Activated CD8-positive, alpha-beta memory T cell treated with anti-CD3 and anti-CD28 coated beads for 36 hours (primary cell): ENCODE data around the gene FBXO36. TPM values are rescaled to one million over a fixed set of nuclear protein-coding genes. Genes with fewer than 3 reads are reported as not detected.
"Not testable (repeated sequence)": the region's sequence is repeated elsewhere in the genome, so short reads cannot be mapped to it uniquely, and the experiment has no call there.

Experiments used
- CTCF ChIA-PET: fragments of 350-600 bp; sonication (Branson Sonifier 250); formaldehyde crosslinking; loops from one replicate; lab custom pipeline; 2021; ENCODE audit warnings: antibody characterized with exemption; lab: Charles Lee
- POLR2A ChIA-PET: fragments of 350-600 bp; sonication (Branson Sonifier 250); formaldehyde crosslinking; loops from one replicate; lab custom pipeline; 2021; ENCODE audit warnings: antibody characterized with exemption; lab: Charles Lee
- total RNA-seq, 2 experiments: library from RNA; stranded (reverse); gene quantifications; one replicate each; pipeline ENCODE4 v1.2.3, GENCODE V29; 2021

FBXO36 gene
- total RNA-seq, 2 experiments from 2014 or later = 0.82 to 1.0 TPM

- POLR2A ChIA-PET = no interaction called here
- CTCF ChIA-PET = no interaction called here
These were observed 16.7 kb upstream of the FBXO36 start for GRCh38 chr2:229905601-229906000.

GRCh38 chr2:229909090-229909489 lies 13.2 kb upstream of the FBXO36 start:
- CTCF ChIA-PET = no interaction called here
- POLR2A ChIA-PET = no interaction called here

GRCh38 chr2:229910147-229910831 lies 12.0 kb upstream of the FBXO36 start:
- POLR2A ChIA-PET = no interaction called here
- CTCF ChIA-PET = interaction anchor here (2.0 kb wide), 1 partner anchor 10 kb away, joined by 6 read pairs; no protein-coding TSS in a partner anchor

GRCh38 chr2:229910832-229911412 lies 11.4 kb upstream of the FBXO36 start:
- ChIA-PET POLR2A (interaction anchor here (0.6 kb wide), 1 partner anchor 10 kb away, joined by 5 read pairs; no protein-coding TSS in a partner anchor), CTCF (interaction anchor here (0.6 to 2.0 kb wide), 4 partner anchors 10 to 21 kb away, joined by 3 to 6 read pairs (median 4); no protein-coding TSS in a partner anchor)

- ChIA-PET CTCF (no interaction called here), POLR2A (no interaction called here)
These were observed 8.1 kb upstream of the FBXO36 start for GRCh38 chr2:229914171-229914570.

GRCh38 chr2:229917793-229918192 lies 4.5 kb upstream of the FBXO36 start:
- CTCF ChIA-PET = no interaction called here
- POLR2A ChIA-PET = no interaction called here

- POLR2A ChIA-PET = no interaction called here
These were observed 2.2 kb upstream of the FBXO36 start for GRCh38 chr2:229920011-229920641.

GRCh38 chr2:229921101-229921891 lies 1.0 kb upstream of the FBXO36 start:
- ChIA-PET POLR2A (interaction anchor here (0.6 to 1.8 kb wide), 6 partner anchors 10 to 673 kb away, joined by 3 to 9 read pairs (median 4); no protein-coding TSS in a partner anchor), CTCF (interaction anchor here (0.7 to 1.7 kb wide), 3 partner anchors 120 to 239 kb away, joined by 4 to 5 read pairs (median 4); no protein-coding TSS in a partner anchor)

More at GRCh38 chr2:229920011-229920641, 2.2 kb upstream of the FBXO36 start:
- CTCF ChIA-PET = interaction anchor here (1.7 kb wide), 1 partner anchor 119 kb away, joined by 4 read pairs; no protein-coding TSS in a partner anchor

GRCh38 chr2:229921892-229922448 lies 333 bp upstream of the FBXO36 start, which contains the start of gene TRIP12:
Gene TRIP12, minus strand, starts transcription at chr2:229922009. Its CDS starts 41,930 bp downstream, at chr2:229880079.
- POLR2A ChIA-PET = interaction anchor here (0.6 to 1.8 kb wide), 6 partner anchors 11 to 672 kb away, joined by 3 to 9 read pairs (median 4); no protein-coding TSS in a partner anchor

GRCh38 chr2:229924541-229924940 lies 2.2 kb downstream of the FBXO36 start:
- POLR2A ChIA-PET, CTCF ChIA-PET: not testable (repeated sequence)

More at GRCh38 chr2:229921892-229922448, 333 bp upstream of the FBXO36 start, which contains the start of gene TRIP12:
- CTCF ChIA-PET = interaction anchor here (0.7 to 1.7 kb wide), 3 partner anchors 121 to 238 kb away, joined by 4 to 5 read pairs (median 4); no protein-coding TSS in a partner anchor

- ChIA-PET CTCF (no interaction called here), POLR2A (no interaction called here)
These were observed 2.9 kb downstream of the FBXO36 start for GRCh38 chr2:229925201-229925600.

- ChIA-PET POLR2A (no interaction called here), CTCF (interaction anchor here (1.4 kb wide), 1 partner anchor 139 kb away, joined by 3 read pairs; no protein-coding TSS in a partner anchor)
These were observed 5.6 kb downstream of the FBXO36 start for GRCh38 chr2:229927817-229928321.

- POLR2A ChIA-PET = no interaction called here
- CTCF ChIA-PET = no interaction called here
These were observed 8.4 kb downstream of the FBXO36 start for GRCh38 chr2:229930656-229931055.

- POLR2A ChIA-PET = no interaction called here
- CTCF ChIA-PET = no interaction called here
These were observed 8.9 kb downstream of the FBXO36 start for GRCh38 chr2:229931241-229931640.

GRCh38 chr2:229937537-229937936 lies 15.2 kb downstream of the FBXO36 start:
- CTCF ChIA-PET = no interaction called here
- POLR2A ChIA-PET = no interaction called here

GRCh38 chr2:229942671-229943070 lies 20.4 kb downstream of the FBXO36 start:
- CTCF ChIA-PET = no interaction called here
- POLR2A ChIA-PET = no interaction called here

- POLR2A ChIA-PET = no interaction called here
- CTCF ChIA-PET = no interaction called here
These were observed 20.9 kb downstream of the FBXO36 start for GRCh38 chr2:229943171-229943570.

- POLR2A ChIA-PET = no interaction called here
- CTCF ChIA-PET = no interaction called here
These were observed 21.6 kb downstream of the FBXO36 start for GRCh38 chr2:229943770-229944449.
